ENCODE measurements around the gene CNIH2. TPM values are rescaled to one million over a fixed set of nuclear protein-coding genes. Genes with fewer than 3 reads are reported as not detected.

CNIH2 gene
- total and polyA plus RNA-seq, 2 experiments from 2014 or later = 4.3 to 9.2 TPM

DNA sequence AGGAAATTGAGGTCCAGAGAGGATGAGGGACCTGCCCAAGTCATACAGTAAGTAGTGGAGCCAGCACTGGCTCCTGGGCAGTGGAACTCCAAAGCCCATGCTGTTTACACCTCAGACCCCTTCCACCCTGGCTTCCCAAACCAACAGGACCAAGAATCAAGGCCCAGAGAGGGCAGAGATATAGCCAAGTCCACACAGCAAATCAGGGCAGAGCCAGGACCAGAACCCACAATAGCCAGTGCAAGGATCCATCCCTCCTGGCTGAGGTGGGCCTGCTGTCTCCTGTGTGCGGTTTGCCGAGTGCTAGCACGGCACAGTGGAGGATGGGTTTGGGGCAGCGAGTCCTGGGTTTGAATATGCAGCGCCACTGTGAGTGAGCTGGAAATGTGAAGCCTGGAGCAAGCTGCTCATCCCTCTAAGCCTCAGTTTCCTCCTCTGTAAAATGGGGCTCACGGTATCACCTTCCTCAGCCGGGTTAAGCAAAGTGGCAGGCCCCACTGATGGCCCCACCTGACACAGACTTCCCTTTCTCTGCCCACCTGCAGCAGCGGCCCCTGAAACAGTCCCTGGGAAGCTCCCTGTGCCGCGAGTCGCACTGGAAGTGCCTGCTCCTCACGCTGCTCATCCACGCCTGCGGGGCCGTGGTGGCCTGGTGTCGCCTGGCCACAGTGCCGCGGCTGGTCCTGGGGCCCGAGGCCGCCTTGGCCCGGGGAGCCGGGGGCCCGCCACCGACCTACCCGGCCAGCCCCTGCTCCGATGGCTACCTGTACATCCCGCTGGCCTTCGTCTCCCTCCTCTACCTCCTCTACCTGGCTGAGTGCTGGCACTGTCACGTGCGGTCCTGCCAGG is 16.0 kb downstream of the CNIH2 start (continued):
- no peak for TF ChIP-seq ETS1 (IDR thresholded peaks at IDR 0.05)
- no peak for TF ChIP-seq ZNF114 (CRISPR knock-in tag; IDR thresholded peaks at IDR 0.05)
- TF ChIP-seq REST (IDR thresholded peaks at IDR 0.05; ENCODE audit: unreplicated experiment) = no peak
- TF ChIP-seq EZH2 (IDR thresholded peaks at IDR 0.05; ENCODE audit: low read depth, unreplicated experiment) = no peak
- no peak for TF ChIP-seq STAT1 (IDR thresholded peaks at IDR 0.05; ENCODE audit: unreplicated experiment)
- no peak for TF ChIP-seq NANOG (IDR thresholded peaks at IDR 0.05; ENCODE audit: borderline replicate concordance)
- TF ChIP-seq EZH2phosphoT487 (IDR thresholded peaks at IDR 0.05; ENCODE audit: unreplicated experiment) = no peak

GRCh38 chr11:66294626-66295620 is 16.9 kb downstream of the CNIH2 start:
- no peaks in the 10 kb centered on the region for H4K20me1 ChIP-seq (replicated peaks; ENCODE audit: insufficient read depth)
- H3K36me3 ChIP-seq (ENCODE audit: insufficient read depth) = no peaks in the 10 kb centered on the region
- H3K4me2 ChIP-seq = no peak overlapping the region
- H3K4me1 ChIP-seq (ENCODE audit: insufficient read depth) = peaks cover 13% of the 10 kb centered on the region
- H2AFZ ChIP-seq = no peak overlapping the region
- peaks cover 24% of the 10 kb centered on the region for H3K27me3 Mint-ChIP-seq (ENCODE audit: insufficient read depth, low read depth, poor library complexity)
- no peak overlapping the region for H3K27ac ChIP-seq (ENCODE audit: low read depth)
- TF ChIP-seq ZNF114 (CRISPR knock-in tag; IDR thresholded peaks at IDR 0.05) (no peak), CREB1 (CRISPR knock-in tag; IDR thresholded peaks at IDR 0.05; ENCODE audit: low read depth) (no peak), JUNB (IDR thresholded peaks at IDR 0.05; ENCODE audit: unreplicated experiment) (no peak)
- TF ChIP-seq, protein P1, sequence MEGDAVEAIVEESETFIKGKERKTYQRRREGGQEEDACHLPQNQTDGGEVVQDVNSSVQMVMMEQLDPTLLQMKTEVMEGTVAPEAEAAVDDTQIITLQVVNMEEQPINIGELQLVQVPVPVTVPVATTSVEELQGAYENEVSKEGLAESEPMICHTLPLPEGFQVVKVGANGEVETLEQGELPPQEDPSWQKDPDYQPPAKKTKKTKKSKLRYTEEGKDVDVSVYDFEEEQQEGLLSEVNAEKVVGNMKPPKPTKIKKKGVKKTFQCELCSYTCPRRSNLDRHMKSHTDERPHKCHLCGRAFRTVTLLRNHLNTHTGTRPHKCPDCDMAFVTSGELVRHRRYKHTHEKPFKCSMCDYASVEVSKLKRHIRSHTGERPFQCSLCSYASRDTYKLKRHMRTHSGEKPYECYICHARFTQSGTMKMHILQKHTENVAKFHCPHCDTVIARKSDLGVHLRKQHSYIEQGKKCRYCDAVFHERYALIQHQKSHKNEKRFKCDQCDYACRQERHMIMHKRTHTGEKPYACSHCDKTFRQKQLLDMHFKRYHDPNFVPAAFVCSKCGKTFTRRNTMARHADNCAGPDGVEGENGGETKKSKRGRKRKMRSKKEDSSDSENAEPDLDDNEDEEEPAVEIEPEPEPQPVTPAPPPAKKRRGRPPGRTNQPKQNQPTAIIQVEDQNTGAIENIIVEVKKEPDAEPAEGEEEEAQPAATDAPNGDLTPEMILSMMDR (conservative IDR thresholded peaks at IDR 0.05; ENCODE audit: low read depth in 2 of 2) = no peak
- no peaks in the 10 kb centered on the region for H3K79me2 ChIP-seq (replicated peaks; ENCODE audit: insufficient read depth)
- peaks cover 30% of the 10 kb centered on the region for H3K27me3 ChIP-seq (ENCODE audit: insufficient read depth)
- H3K4me3 ChIP-seq = no peak overlapping the region
- peaks cover 15% of the 10 kb centered on the region; the same call in 1 of the 2 replicates for H3F3A ChIP-seq (replicated peaks; ENCODE audit: low read depth)
- ATAC-seq (no peak), DNase-seq (ENCODE audit: low spot score) (no peak)
- no peaks in the 10 kb centered on the region for H3K9me3 Mint-ChIP-seq
- no peaks in the 10 kb centered on the region for H3K9me2 ChIP-seq (ENCODE audit: insufficient read depth)
- no peaks in the 10 kb centered on the region; the same call in 2 of the 3 replicates for H3K36me3 Mint-ChIP-seq (ENCODE audit: low read depth)
- no peak overlapping the region for H3K4me3 Mint-ChIP-seq
- no peak overlapping the region for H3K27ac Mint-ChIP-seq
- H3K4me1 Mint-ChIP-seq = peaks cover 27% of the 10 kb centered on the region

Data from GM23338 (cell line).